Omental fat pad (tissue), 4 donors: Measurements from ENCODE around the gene FAM83F. TPM values are rescaled to one million over a fixed set of nuclear protein-coding genes. Genes with fewer than 3 reads are reported as not detected.

ENCODE experiments used
- ATAC-seq: fragments of 150-250 bp; one replicate; pipeline ENCODE4 v1.9.1; 2016; ENCODE audit warnings: mild to moderate bottlenecking, moderate library complexity; ENCODE audit not compliant: low FRiP score
- DNase-seq: peaks from one replicate; pipeline ENCODE4 v3.0.0-alpha.2; 2019; ENCODE audit warnings: low spot score
- CTCF ChIP-seq, 3 donors: fragments of 450-650 bp; IDR thresholded peaks; one replicate each; pipeline ENCODE4 v1.5.1; 2016 to 2017; ENCODE audit warnings: antibody characterized with exemption in 3 of 3, mild to moderate bottlenecking in 3 of 3, moderate library complexity in 2 of 3
- total RNA-seq, 4 donors: library from RNA; depleted of rRNA; stranded (reverse); fragments of >200 nt; gene quantifications; one replicate each; pipeline ENCODE4 v1.1.0, GENCODE V29; 2016

FAM83F gene
- total RNA-seq, 4 donors from 2014 or later = 0.37 to 0.84 (median 0.57) TPM

GRCh38 chr22:40018051-40018450, 23.3 kb downstream of the FAM83F start:
- no peak for ATAC-seq
- no peak for TF ChIP-seq CTCF (IDR thresholded peaks at IDR 0.05)
- DNase-seq = no peak

- DNase-seq = no peak
- no peak for ATAC-seq
- TF ChIP-seq CTCF (IDR thresholded peaks at IDR 0.05) = no peak
Observed at GRCh38 chr22:40019100-40019499, 24.3 kb downstream of the FAM83F start.

GRCh38 chr22:40020956-40021355, 26.2 kb downstream of the FAM83F start:
- DNase-seq (no peak), ATAC-seq (no peak)
- no peak for TF ChIP-seq CTCF (IDR thresholded peaks at IDR 0.05)

- ATAC-seq = no peak
Observed at GRCh38 chr22:40021401-40022000, 26.7 kb downstream of the FAM83F start.

GRCh38 chr22:40022536-40023240, 27.9 kb downstream of the FAM83F start:
- no peak for ATAC-seq
- DNase-seq = no peak
- TF ChIP-seq CTCF (IDR thresholded peaks at IDR 0.05) = no peak

More at GRCh38 chr22:40021401-40022000, 26.7 kb downstream of the FAM83F start:
- TF ChIP-seq CTCF (IDR thresholded peaks at IDR 0.05) = no peak
- no peak for DNase-seq

GRCh38 chr22:40023341-40023841, 28.6 kb downstream of the FAM83F start:
- DNase-seq (no peak), ATAC-seq (no peak)
- no peak for TF ChIP-seq CTCF (IDR thresholded peaks at IDR 0.05)
